Inferior parietal cortex (tissue), 1 donor: ENCODE results near the gene EPX.

Experiments used
- DNase-seq: peaks from one replicate; pipeline ENCODE4 v3.0.0-alpha.2; 2016; ENCODE audit errors: extremely low spot score

Gene EPX

DNA sequence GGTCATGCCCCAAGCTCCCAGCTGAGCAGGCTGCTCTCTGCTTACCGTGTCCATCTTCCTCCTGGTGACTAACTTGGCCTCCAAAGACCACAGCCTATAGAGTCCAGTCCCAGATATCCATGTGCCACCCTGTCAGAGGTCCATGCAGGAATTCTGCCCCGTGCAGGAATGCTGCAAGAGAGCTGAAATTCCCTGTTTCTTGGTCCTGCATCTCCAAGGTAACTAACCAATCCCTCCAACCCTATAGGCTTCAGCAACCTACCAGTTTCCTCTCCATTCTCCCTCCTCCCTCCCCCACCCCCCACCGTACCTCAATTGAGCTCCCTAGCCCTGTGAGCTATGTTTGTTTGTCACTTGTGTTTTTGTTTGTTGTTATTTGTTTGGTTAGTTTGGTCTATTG, 36.2 kb downstream of the EPX start:
- no peak for DNase-seq

- DNase-seq: no peak
These were observed 36.9 kb downstream of the EPX start for GRCh38 chr17:58229384-58229783.

DNA sequence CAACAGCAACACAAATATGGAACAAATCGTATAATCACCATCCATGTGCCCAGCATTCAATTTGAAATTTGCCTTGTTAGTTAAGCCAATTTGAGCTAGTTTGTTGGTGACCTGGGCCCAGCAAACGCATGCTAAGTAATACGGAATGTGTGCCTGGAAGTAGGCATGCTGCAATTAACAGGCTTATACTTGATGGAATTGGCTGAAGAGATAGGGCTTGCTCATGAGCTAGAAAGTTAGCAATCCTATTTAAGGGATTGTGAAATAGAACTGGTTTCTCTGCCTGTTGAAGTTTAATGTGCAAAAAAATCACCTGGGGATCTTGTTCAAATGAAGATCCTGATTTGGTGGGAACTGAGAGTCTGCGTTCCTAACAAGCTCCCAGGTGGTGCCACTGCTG, 37.4 kb downstream of the EPX start:
- no peak for DNase-seq

GRCh38 chr17:58231641-58232040, 39.1 kb downstream of the EPX start:
- DNase-seq: no peak

- peak; percentile 11 for DNase-seq
These were observed 40.2 kb downstream of the EPX start for GRCh38 chr17:58232707-58233156.

DNA sequence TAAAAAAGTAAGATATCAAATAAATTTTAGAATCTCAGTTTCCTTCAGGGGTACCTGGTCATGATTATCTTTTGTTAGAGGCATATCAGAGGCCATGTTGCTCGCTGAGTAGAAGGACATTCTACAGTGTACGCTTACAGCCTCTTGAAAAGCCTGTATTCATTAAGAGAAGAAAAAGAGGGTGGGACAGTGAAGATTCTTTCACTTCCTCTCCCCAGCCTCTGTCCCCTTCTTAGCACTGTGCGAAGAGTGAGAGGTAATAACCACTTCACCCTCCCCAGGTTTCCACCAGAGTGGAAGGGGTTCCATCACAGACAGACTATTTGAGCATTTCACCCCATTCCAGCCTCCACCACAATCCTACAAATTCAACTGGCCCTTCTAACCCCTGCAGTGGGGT, 41.0 kb downstream of the EPX start:
- no peak for DNase-seq

GRCh38 chr17:58234512-58234911, 42.0 kb downstream of the EPX start:
- DNase-seq: no peak

GRCh38 chr17:58235821-58236220, 43.3 kb downstream of the EPX start:
- no peak for DNase-seq

DNA sequence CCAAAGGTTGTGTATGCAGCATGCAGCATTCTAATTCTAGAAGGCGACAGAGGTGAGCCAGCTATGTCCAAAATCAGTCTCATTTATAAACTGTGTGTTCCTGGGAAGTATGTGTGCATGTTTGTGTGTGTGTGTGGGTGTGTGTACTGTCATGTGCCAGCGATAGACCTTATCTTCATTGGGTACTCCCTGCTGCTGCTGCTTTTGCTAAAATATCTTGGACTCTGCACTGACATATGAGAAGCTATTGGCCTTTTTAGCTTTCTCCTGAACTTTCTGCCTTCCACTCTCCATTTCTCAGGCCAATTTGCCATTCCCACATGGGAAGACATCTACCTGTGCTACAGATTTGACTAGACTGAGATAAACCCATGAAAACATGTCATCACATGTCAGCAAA, 43.9 kb downstream of the EPX start:
- DNase-seq: no peak

GRCh38 chr17:58238147-58238634, 45.7 kb downstream of the EPX start, which contains the start of gene LPO:
Gene LPO, plus strand, starts transcription at chr17:58238584. Its CDS starts 4,396 bp downstream, at chr17:58242980.
- no peak for DNase-seq

DNA sequence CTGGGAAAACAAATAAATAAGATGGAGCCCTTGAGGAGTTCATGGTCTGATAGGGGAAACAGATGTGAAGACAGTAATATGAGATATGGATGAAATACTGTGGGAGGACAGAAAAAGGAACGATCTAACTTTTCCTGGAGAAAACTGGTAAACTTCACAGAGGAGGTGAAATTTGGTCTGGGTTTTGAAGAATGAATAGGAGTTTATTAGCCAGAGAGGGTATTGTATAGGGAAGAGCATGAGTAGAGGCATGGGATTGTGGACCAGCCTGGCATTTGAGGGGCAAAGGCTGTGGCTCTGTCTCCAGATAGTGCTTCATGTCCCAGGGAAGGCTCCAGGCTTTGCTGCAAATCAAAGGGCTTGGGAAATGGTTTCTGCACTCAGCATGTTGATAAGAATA, 47.5 kb downstream of the EPX start:
- no peak for DNase-seq

- no peak for DNase-seq
These were observed 49.8 kb downstream of the EPX start for GRCh38 chr17:58242171-58242784.

DNA sequence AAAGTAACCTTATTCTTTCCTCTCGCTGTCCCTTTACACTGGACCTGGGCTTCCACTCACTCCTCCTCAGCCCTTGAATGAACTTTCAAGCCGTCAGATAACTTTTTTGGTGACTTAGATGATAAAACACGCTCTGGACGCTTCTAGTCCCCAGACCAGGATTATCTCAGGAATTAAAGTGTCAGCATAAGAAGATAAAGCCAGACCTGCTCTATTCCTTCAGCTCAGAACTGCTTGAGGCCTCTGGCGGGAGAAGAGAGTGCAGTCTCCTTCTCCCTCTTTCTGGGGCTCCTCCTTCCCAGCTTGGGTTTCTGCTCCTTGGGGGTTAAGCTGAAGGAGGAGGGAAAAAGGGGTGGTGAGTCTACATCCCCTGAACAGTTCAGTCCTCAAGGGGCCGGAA, 52.4 kb downstream of the EPX start:
- no peak for DNase-seq

DNA sequence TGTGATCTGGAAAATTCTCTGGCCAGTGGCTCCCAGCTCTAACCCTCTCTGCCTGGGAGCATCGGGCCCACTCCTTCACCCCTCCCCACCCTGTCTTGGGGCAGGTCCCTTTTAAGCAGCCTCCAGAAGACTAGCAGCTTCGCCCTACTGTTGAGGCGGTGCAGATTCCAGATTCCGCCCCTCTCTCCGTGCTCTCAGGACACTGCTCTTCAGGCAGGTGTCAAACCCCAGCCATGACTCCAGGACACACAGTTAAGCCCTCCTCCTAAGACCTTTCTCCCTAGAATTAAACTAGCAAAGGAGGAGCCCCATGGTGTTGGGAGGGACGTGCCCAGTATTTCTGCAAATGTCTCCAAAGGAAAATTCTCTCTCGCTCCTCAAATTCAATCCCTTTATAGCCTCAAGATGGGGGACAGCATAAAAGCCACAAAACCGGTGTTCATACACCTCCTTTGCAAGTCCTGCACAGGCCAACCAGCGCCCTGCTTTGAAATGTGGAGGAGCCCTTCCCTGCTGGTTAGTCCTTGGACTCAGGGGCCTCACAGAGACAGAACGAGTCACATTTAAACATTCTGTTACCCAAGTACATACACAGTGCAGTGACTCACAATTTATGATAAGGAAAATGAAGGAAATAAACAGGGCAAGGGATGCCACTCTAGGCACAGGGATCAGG, 53.0 kb downstream of the EPX start:
- no peak for DNase-seq

DNA sequence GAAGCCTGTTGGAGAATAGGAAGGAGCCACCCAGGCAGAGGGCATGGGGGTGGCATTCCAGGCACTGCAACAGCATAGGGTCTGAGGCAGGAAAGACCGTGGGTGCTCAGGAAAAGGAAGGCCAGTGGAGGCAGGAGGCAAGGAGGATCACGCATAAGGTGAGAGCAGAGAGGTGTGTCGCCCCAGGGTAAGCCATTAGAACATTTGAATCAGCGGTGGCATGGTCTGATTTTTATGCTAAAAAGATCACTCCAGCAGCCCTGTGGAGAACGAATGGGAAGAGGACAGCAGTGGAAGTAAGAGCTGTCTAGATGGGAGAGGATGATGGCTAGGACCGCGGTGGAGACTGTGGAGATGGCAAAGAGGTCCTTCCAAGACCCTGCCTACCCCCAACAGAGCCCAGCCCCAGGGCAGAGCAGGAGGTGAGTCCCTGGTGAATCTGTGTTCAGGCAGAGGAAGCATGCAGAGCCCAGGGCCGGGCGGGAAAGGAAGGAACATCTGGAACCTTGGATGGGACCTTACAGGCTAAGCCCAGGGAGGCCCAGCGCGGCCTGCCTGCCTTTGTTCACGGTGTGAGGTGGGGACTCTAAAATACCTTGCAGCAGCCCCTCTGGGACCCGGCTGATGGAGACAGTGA, 53.7 kb downstream of the EPX start:
- DNase-seq: no peak

GRCh38 chr17:58246781-58247180, 54.3 kb downstream of the EPX start:
- no peak for DNase-seq

DNA sequence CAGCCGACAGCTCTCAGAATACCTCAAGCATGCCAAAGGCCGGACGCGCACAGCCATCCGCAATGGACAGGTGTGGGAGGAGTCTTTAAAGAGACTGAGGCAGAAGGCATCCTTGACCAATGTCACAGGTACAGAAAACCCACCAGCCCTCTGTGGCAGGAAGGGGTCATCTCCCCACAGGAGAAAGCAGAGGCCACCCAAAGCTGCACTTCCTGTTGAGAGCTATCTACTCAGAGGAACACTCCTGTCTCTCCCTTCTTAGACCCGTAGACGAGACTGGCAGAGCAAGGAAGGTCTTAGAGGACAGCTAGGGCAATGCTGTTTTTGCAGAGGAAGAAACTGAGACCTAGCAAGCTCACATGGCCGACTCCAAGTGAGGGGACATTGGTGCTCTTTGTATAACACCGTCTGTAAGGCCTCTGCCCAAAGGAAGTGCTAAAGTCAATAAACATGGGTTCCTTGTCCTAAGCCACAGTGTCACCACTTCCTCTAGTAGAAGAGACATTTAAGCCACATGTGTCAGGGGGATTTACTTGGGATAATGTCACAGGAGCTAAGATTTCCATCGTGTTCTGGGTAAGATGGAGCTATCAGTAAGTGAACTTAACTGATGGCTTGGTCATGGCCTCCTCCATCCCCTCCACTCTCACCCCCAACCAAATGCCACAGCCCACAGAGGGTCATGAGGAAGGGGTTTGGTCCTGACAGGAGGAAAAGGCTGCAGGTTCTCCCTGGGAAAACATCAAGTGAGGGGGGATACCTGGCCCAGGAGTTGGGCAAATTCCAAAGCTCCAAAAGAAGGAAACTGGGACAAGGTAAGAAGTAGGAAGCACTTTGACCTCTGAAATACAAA, 55.2 kb downstream of the EPX start:
- DNase-seq: no peak

DNA sequence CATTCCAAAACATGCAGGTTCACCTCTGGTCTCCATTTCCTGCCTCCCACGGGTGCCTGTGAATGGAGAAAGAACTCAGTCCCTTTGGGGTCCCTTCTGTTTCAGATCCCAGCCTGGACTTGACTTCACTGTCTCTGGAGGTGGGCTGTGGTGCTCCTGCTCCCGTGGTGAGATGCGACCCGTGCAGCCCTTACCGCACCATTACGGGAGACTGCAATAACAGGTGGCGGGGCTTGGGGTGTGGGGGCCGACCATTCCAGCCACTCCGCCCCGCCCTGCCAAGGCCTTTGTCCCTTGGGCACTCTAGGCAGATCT, 56.4 kb downstream of the EPX start:
- no peak for DNase-seq

- DNase-seq: peak; percentile 69
These were observed 57.0 kb downstream of the EPX start for GRCh38 chr17:58249270-58250133.

GRCh38 chr17:58250344-58251011, 58.0 kb downstream of the EPX start:
- no peak for DNase-seq

DNA sequence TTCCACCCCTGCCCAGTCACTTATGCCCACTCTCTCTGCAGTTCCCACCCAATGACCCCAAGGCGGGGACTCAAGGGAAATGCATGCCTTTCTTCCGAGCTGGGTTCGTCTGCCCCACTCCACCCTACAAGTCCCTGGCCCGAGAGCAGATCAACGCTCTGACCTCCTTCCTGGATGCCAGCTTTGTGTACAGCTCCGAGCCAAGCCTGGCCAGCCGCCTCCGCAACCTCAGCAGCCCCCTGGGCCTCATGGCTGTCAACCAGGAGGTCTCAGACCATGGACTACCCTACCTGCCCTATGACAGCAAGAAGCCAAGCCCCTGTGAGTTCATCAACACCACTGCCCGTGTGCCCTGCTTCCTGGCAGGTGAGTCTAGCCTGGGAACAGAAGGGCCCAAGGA, 59.6 kb downstream of the EPX start:
- DNase-seq: no peak
